ENCODE measurements around the gene PRPF31.

PRPF31 gene

GRCh38 chr19:54156953-54157352, 41.4 kb downstream of the PRPF31 start:
- Histone ChIP-seq H3K27ac (no peak overlapping the region), H3K27me3 (no peaks in the 10 kb centered on the region), H3K9me3 (no peaks in the 10 kb centered on the region), H3K36me3 (peaks cover 63% of the 10 kb centered on the region), H3K4me1 (ENCODE audit: control insufficient read depth in 1 of 2, insufficient read depth in 1 of 2, low read depth in 1 of 2, low read length in 1 of 2) (peaks cover 32 to 34% of the 10 kb centered on the region in 2 experiments), H3K4me3 (ENCODE audit: low read depth in 1 of 2, low read length in 1 of 2) (no peak overlapping the region)
- no peak for TF ChIP-seq CTCF (IDR thresholded peaks at IDR 0.05)

- H3K4me1 ChIP-seq (ENCODE audit: control insufficient read depth in 1 of 2, insufficient read depth in 1 of 2, low read depth in 1 of 2, low read length in 1 of 2): peaks cover 49 to 52% of the 10 kb centered on the region in 2 experiments
Measured at GRCh38 chr19:54158812-54159351, 43.3 kb downstream of the PRPF31 start.

GRCh38 chr19:54159352-54160181, 44.0 kb downstream of the PRPF31 start, which contains the start of gene LENG1:
Gene LENG1, minus strand, starts transcription at chr19:54159721. Its CDS starts 26 bp downstream, at chr19:54159695.
- Histone ChIP-seq H3K27ac (peak within 1 kb of the TSS; percentile 95), H3K4me1 (ENCODE audit: control insufficient read depth in 1 of 2, insufficient read depth in 1 of 2, low read depth in 1 of 2, low read length in 1 of 2) (peaks cover 56 to 59% of the 10 kb centered on the region in 2 experiments), H3K4me3 (ENCODE audit: low read depth in 1 of 2, low read length in 1 of 2) (peak within 1 kb of the TSS; percentile 82 to 91), H3K9me3 (no peaks in the 10 kb centered on the region), H3K27me3 (peaks cover 6% of the 10 kb centered on the region), H3K36me3 (peaks cover 37% of the 10 kb centered on the region)
- peak; percentile 62 for TF ChIP-seq CTCF (IDR thresholded peaks at IDR 0.05)

More at GRCh38 chr19:54158812-54159351, 43.3 kb downstream of the PRPF31 start:
- peaks cover 44% of the 10 kb centered on the region for H3K36me3 ChIP-seq
- no peaks in the 10 kb centered on the region for H3K9me3 ChIP-seq
- TF ChIP-seq CTCF (IDR thresholded peaks at IDR 0.05): no peak
- peak overlapping the region; percentile 82 to 91 for H3K4me3 ChIP-seq (ENCODE audit: low read depth in 1 of 2, low read length in 1 of 2)
- peak overlapping the region; percentile 95 for H3K27ac ChIP-seq
- H3K27me3 ChIP-seq: no peaks in the 10 kb centered on the region

GRCh38 chr19:54160182-54160811, 44.7 kb downstream of the PRPF31 start:
- no peak for TF ChIP-seq CTCF (IDR thresholded peaks at IDR 0.05)
- H3K36me3 ChIP-seq: peaks cover 30% of the 10 kb centered on the region
- no peaks in the 10 kb centered on the region for H3K9me3 ChIP-seq
- H3K4me3 ChIP-seq (ENCODE audit: low read depth in 1 of 2, low read length in 1 of 2): peak overlapping the region; percentile 60 to 91
- peaks cover 13% of the 10 kb centered on the region for H3K27me3 ChIP-seq
- H3K27ac ChIP-seq: peak overlapping the region; percentile 95
- peaks cover 61 to 63% of the 10 kb centered on the region in 2 experiments for H3K4me1 ChIP-seq (ENCODE audit: control insufficient read depth in 1 of 2, insufficient read depth in 1 of 2, low read depth in 1 of 2, low read length in 1 of 2)

- Histone ChIP-seq H3K27ac (peak overlapping the region; percentile 95), H3K9me3 (no peaks in the 10 kb centered on the region), H3K36me3 (peaks cover 24% of the 10 kb centered on the region), H3K27me3 (peaks cover 19% of the 10 kb centered on the region), H3K4me3 (ENCODE audit: low read depth in 1 of 2, low read length in 1 of 2) (peak overlapping the region in 1 of 2 experiments; percentile 60), H3K4me1 (ENCODE audit: control insufficient read depth in 1 of 2, insufficient read depth in 1 of 2, low read depth in 1 of 2, low read length in 1 of 2) (peaks cover 61 to 64% of the 10 kb centered on the region in 2 experiments)
- TF ChIP-seq CTCF (IDR thresholded peaks at IDR 0.05): no peak
Measured at GRCh38 chr19:54160854-54161253, 45.3 kb downstream of the PRPF31 start.

All from neutrophil (primary cell).